DND-41 (cell line): Measurements from ENCODE around the gene SMG9.

Experiments used
- ATAC-seq: fragments of 200-7000 bp; cut with Tn5 transposase; 3 replicates; pipeline ENCODE4 v1.9.1; 2021; ENCODE audit warnings: low read depth; ENCODE audit not compliant: insufficient read depth
- DNase-seq: peaks from one replicate; pipeline ENCODE4 v3.0.0-alpha.2; 2020
- H2AFZ ChIP-seq: 2 replicates; pipeline ENCODE4 v1.6.0; 2012; ENCODE audit warnings: low read depth, low read length
- H3K27ac ChIP-seq: 2 replicates; pipeline ENCODE4 v1.5.1; 2012; ENCODE audit warnings: low read length, inconsistent platforms
- H3K27me3 ChIP-seq: fragments of 200-600 bp; sonication (generic); 2 replicates; pipeline ENCODE4 v1.6.0; 2012; ENCODE audit warnings: low read length, mild to moderate bottlenecking, inconsistent platforms; ENCODE audit not compliant: insufficient read depth, poor library complexity
- H3K36me3 ChIP-seq: 2 replicates; pipeline ENCODE4 v1.5.1; 2012; ENCODE audit warnings: low read length, inconsistent platforms; ENCODE audit not compliant: insufficient read depth
- H3K4me1 ChIP-seq: 2 replicates; pipeline ENCODE4 v1.5.1; 2012; ENCODE audit warnings: mild to moderate bottlenecking, low read length; ENCODE audit not compliant: insufficient read depth
- H3K4me2 ChIP-seq: 2 replicates; pipeline ENCODE4 v1.6.0; 2012; ENCODE audit warnings: mild to moderate bottlenecking, moderate library complexity, low read length, inconsistent platforms; ENCODE audit not compliant: insufficient read depth
- H3K4me3 ChIP-seq, 2 experiments: fragments of 200-600 bp in 1 of 2; shearing (Covaris generic) in 1 of 2; 2 replicates each; pipeline ENCODE4 v1.5.1; 2012 to 2016; ENCODE audit warnings: inconsistent platforms in 2 of 2, low read length in 2 of 2, mild to moderate bottlenecking in 2 of 2, low read depth in 1 of 2, moderate library complexity in 1 of 2
- H3K79me2 ChIP-seq: 2 replicates; pipeline ENCODE4 v1.6.0; 2012; ENCODE audit warnings: low read length, inconsistent platforms; ENCODE audit not compliant: insufficient read depth
- H3K9ac ChIP-seq: 2 replicates; pipeline ENCODE4 v1.6.0; 2012; ENCODE audit warnings: low read depth, mild to moderate bottlenecking, inconsistent platforms, low read length, moderate library complexity
- H3K9me3 ChIP-seq: 2 replicates; pipeline ENCODE4 v1.5.1; 2012; ENCODE audit warnings: low read length, moderate library complexity, mild to moderate bottlenecking, inconsistent platforms; ENCODE audit not compliant: insufficient read depth, severe bottlenecking
- H4K20me1 ChIP-seq: 2 replicates; pipeline ENCODE4 v1.6.0; 2012; ENCODE audit warnings: low read length; ENCODE audit not compliant: insufficient read depth
- EZH2 ChIP-seq: IDR thresholded peaks from 3 replicates; pipeline ENCODE4 v1.6.1; 2012; ENCODE audit warnings: borderline replicate concordance, low read depth, mild to moderate bottlenecking, moderate library complexity, low read length, inconsistent platforms; ENCODE audit not compliant: severe bottlenecking
- TF ChIP-seq, protein P1 (sequence below): IDR thresholded peaks from 2 replicates; pipeline ENCODE4 v1.5.1; 2012; ENCODE audit warnings: borderline replicate concordance, low read length, moderate library complexity, mild to moderate bottlenecking; ENCODE audit not compliant: poor library complexity, severe bottlenecking; ENCODE audit errors: extremely low read depth

Gene SMG9

GRCh38 chr19:43743059-43743458 lies 11.7 kb downstream of the SMG9 start:
- H3K36me3 ChIP-seq = peaks cover 95% of the 10 kb centered on the region

GRCh38 chr19:43741075-43741825 lies 13.5 kb downstream of the SMG9 start:
- H3K9me3 ChIP-seq = no peaks in the 10 kb centered on the region
- H3K27ac ChIP-seq = no peak overlapping the region
- H3K36me3 ChIP-seq = peaks cover 94% of the 10 kb centered on the region
- no peak overlapping the region for H3K4me2 ChIP-seq
- peaks cover 11% of the 10 kb centered on the region for H4K20me1 ChIP-seq
- H3K9ac ChIP-seq = no peak overlapping the region
- H2AFZ ChIP-seq = no peak overlapping the region
- no peaks in the 10 kb centered on the region for H3K27me3 ChIP-seq
- DNase-seq (no peak), ATAC-seq (no peak)
- no peak overlapping the region for H3K4me3 ChIP-seq
- TF ChIP-seq, protein P1, sequence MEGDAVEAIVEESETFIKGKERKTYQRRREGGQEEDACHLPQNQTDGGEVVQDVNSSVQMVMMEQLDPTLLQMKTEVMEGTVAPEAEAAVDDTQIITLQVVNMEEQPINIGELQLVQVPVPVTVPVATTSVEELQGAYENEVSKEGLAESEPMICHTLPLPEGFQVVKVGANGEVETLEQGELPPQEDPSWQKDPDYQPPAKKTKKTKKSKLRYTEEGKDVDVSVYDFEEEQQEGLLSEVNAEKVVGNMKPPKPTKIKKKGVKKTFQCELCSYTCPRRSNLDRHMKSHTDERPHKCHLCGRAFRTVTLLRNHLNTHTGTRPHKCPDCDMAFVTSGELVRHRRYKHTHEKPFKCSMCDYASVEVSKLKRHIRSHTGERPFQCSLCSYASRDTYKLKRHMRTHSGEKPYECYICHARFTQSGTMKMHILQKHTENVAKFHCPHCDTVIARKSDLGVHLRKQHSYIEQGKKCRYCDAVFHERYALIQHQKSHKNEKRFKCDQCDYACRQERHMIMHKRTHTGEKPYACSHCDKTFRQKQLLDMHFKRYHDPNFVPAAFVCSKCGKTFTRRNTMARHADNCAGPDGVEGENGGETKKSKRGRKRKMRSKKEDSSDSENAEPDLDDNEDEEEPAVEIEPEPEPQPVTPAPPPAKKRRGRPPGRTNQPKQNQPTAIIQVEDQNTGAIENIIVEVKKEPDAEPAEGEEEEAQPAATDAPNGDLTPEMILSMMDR = no peak
- TF ChIP-seq EZH2 = no peak
- H3K79me2 ChIP-seq = no peaks in the 10 kb centered on the region
- H3K4me1 ChIP-seq = no peaks in the 10 kb centered on the region

More at GRCh38 chr19:43743059-43743458, 11.7 kb downstream of the SMG9 start:
- no peaks in the 10 kb centered on the region for H3K79me2 ChIP-seq
- no peaks in the 10 kb centered on the region for H3K4me1 ChIP-seq
- H2AFZ ChIP-seq = no peak overlapping the region
- H3K9ac ChIP-seq = no peak overlapping the region
- no peak overlapping the region for H3K4me3 ChIP-seq
- H3K4me2 ChIP-seq = no peak overlapping the region
- no peaks in the 10 kb centered on the region for H3K27me3 ChIP-seq
- H3K27ac ChIP-seq = no peak overlapping the region
- H3K9me3 ChIP-seq = no peaks in the 10 kb centered on the region
- ATAC-seq (no peak), DNase-seq (no peak)
- peaks cover 6% of the 10 kb centered on the region; the same call in 1 of the 2 replicates for H4K20me1 ChIP-seq
- TF ChIP-seq EZH2 = no peak
- TF ChIP-seq, protein P1 = no peak

DNA sequence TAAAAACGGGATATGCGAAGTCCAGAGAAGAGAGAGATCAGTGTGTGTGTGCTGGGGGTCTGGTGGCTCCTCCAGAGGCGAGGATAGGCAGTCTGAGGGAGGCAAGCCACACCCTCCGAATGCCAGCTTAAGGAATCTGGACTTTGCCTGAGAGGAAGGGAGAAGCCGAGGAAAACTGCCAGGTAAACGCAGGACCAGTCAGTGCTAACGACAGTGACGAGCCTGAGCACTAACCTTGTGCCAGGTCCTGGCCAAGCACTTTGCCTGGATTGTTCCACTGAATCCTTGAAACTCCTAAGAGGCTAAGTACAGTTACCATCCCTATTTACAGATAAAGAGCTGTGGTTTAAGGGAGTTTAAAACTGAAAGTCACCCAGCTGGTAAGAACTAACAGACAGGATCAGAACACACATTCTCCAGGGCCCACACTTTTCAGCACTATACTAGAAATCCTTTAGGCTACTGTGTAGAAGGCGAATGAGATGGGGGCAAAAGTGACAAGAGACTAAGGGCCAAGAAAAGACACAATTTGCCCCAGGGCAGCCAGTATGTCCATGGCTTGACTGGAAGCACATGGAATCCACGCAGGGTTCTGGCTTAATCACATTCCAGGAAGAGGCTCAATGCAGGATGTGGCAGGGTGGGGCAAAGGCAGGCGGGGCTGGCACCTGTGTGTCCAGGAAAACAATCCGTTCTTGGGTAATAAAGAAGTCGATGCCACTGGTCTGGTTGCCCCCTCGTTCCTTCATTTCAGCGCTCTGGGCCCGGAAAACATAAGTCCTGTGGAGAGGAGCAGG lies 15.1 kb downstream of the SMG9 start:
- no peak overlapping the region for H3K27ac ChIP-seq
- H3K36me3 ChIP-seq = peaks cover 97% of the 10 kb centered on the region
- no peak overlapping the region for H3K4me2 ChIP-seq

More for the DNA sequence above, 15.1 kb downstream of the SMG9 start:
- TF ChIP-seq, protein P1 = no peak
- TF ChIP-seq EZH2 = no peak
- no peaks in the 10 kb centered on the region for H3K4me1 ChIP-seq
- DNase-seq (no peak), ATAC-seq (no peak)
- no peaks in the 10 kb centered on the region for H3K27me3 ChIP-seq
- no peak overlapping the region for H3K9ac ChIP-seq
- no peaks in the 10 kb centered on the region for H3K9me3 ChIP-seq
- H3K4me3 ChIP-seq = no peak overlapping the region
- H2AFZ ChIP-seq = no peak overlapping the region
- peaks cover 6% of the 10 kb centered on the region for H4K20me1 ChIP-seq
- no peaks in the 10 kb centered on the region for H3K79me2 ChIP-seq
